ENCODE measurements around the gene CORO7.

DNA sequence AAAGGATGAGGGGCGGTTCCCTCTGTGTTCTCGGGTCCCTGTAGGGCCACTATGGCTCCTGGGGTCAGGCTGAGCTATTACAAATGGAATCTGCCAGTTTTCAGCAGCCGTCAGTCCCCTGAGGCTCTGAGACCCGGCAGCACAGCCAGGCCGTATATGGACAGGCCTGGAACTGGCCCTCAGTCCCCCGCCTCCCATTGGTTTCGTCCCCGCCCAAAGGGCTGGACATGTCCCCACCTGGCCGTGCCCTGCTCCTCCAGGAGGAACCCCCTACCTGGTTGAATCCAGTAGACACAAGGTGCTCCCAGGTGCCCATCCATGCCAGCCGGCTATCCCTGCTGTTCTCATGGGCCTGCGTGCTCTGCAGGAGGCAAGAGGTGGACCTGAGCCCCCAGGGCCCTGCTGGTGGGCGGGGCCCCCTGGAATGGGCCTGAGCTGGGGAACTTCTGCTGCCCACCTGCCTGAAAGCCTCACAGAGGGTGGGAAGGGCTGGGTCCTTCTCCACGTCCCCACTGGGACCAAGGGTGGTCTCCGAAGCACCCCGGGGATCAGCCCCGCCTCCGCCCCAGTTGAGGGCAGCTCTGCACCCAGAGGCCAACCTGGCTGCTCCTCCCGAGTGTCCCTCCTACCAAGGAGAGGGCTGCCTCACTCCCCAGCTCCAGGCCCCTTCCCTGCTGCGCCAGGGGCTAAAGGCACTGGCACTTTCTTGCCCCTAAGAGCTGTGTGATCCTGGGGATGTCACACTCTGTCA lies 27.9 kb downstream of the CORO7 start:
- TF ChIP-seq, protein P1, sequence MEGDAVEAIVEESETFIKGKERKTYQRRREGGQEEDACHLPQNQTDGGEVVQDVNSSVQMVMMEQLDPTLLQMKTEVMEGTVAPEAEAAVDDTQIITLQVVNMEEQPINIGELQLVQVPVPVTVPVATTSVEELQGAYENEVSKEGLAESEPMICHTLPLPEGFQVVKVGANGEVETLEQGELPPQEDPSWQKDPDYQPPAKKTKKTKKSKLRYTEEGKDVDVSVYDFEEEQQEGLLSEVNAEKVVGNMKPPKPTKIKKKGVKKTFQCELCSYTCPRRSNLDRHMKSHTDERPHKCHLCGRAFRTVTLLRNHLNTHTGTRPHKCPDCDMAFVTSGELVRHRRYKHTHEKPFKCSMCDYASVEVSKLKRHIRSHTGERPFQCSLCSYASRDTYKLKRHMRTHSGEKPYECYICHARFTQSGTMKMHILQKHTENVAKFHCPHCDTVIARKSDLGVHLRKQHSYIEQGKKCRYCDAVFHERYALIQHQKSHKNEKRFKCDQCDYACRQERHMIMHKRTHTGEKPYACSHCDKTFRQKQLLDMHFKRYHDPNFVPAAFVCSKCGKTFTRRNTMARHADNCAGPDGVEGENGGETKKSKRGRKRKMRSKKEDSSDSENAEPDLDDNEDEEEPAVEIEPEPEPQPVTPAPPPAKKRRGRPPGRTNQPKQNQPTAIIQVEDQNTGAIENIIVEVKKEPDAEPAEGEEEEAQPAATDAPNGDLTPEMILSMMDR (IDR thresholded peaks at IDR 0.05), result no peak
- TF ChIP-seq EP300 (IDR thresholded peaks at IDR 0.05), result no peak
- no peak for TF ChIP-seq POLR2AphosphoS5 (IDR thresholded peaks at IDR 0.05)

Data from gastroesophageal sphincter (tissue), 3 donors.